IPS-20b (cell line): Measurements from ENCODE around the gene USH1G.

Experiments used
- H3K27ac ChIP-seq: one replicate; pipeline ENCODE4 v1.5.1; 2013; ENCODE audit warnings: low read length
- H3K27me3 ChIP-seq: 2 replicates; pipeline ENCODE4 v1.6.1; 2013; ENCODE audit warnings: mild to moderate bottlenecking, low read length, inconsistent platforms; ENCODE audit not compliant: insufficient read depth
- H3K36me3 ChIP-seq: 2 replicates; pipeline ENCODE4 v1.6.1; 2013; ENCODE audit warnings: low read depth, mild to moderate bottlenecking, inconsistent platforms, low read length, moderate library complexity; ENCODE audit not compliant: insufficient read depth
- H3K4me1 ChIP-seq: 2 replicates; pipeline ENCODE4 v1.6.1; 2013; ENCODE audit warnings: mild to moderate bottlenecking, control low read depth, inconsistent platforms, low read length, moderate library complexity; ENCODE audit not compliant: insufficient read depth
- H3K4me3 ChIP-seq: 2 replicates; pipeline ENCODE4 v1.5.1; 2013; ENCODE audit warnings: mild to moderate bottlenecking, low read length, inconsistent platforms
- H3K9ac ChIP-seq: 2 replicates; pipeline ENCODE4 v1.6.1; 2013; ENCODE audit warnings: low read depth, mild to moderate bottlenecking, inconsistent platforms, low read length, moderate library complexity
- H3K9me3 ChIP-seq: 2 replicates; pipeline ENCODE4 v1.6.1; 2013; ENCODE audit warnings: mild to moderate bottlenecking, low read depth, low read length, inconsistent platforms; ENCODE audit not compliant: insufficient read depth

Gene USH1G

GRCh38 chr17:74962622-74963394 lies 39.8 kb upstream of the USH1G start:
- H3K9ac ChIP-seq = no peak overlapping the region
- H3K27me3 ChIP-seq = peaks cover 26% of the 10 kb centered on the region
- H3K4me3 ChIP-seq = no peak overlapping the region
- no peaks in the 10 kb centered on the region for H3K36me3 ChIP-seq
- H3K4me1 ChIP-seq = no peaks in the 10 kb centered on the region
- no peaks in the 10 kb centered on the region for H3K9me3 ChIP-seq
- H3K27ac ChIP-seq = no peak overlapping the region

GRCh38 chr17:74961657-74962350 lies 38.7 kb upstream of the USH1G start:
- no peak overlapping the region for H3K27ac ChIP-seq
- no peak overlapping the region for H3K4me3 ChIP-seq

GRCh38 chr17:74960570-74961342 lies 37.7 kb upstream of the USH1G start:
- H3K4me3 ChIP-seq = no peak overlapping the region
- no peaks in the 10 kb centered on the region for H3K9me3 ChIP-seq
- no peak overlapping the region for H3K27ac ChIP-seq
- H3K27me3 ChIP-seq = peaks cover 31% of the 10 kb centered on the region
- no peaks in the 10 kb centered on the region for H3K36me3 ChIP-seq
- no peaks in the 10 kb centered on the region for H3K4me1 ChIP-seq
- H3K9ac ChIP-seq = no peak overlapping the region

More at GRCh38 chr17:74961657-74962350, 38.7 kb upstream of the USH1G start:
- peaks cover 27% of the 10 kb centered on the region for H3K27me3 ChIP-seq
- no peaks in the 10 kb centered on the region for H3K4me1 ChIP-seq
- H3K9ac ChIP-seq = no peak overlapping the region
- H3K9me3 ChIP-seq = no peaks in the 10 kb centered on the region
- no peaks in the 10 kb centered on the region for H3K36me3 ChIP-seq

- H3K4me3 ChIP-seq = no peak overlapping the region
- peaks cover 31% of the 10 kb centered on the region for H3K27me3 ChIP-seq
- no peak overlapping the region for H3K9ac ChIP-seq
- no peaks in the 10 kb centered on the region for H3K36me3 ChIP-seq
- no peaks in the 10 kb centered on the region for H3K9me3 ChIP-seq
- H3K27ac ChIP-seq = no peak overlapping the region
- H3K4me1 ChIP-seq = no peaks in the 10 kb centered on the region
Measured at GRCh38 chr17:74959826-74960515, 36.9 kb upstream of the USH1G start.

- H3K36me3 ChIP-seq = no peaks in the 10 kb centered on the region
- no peak overlapping the region for H3K27ac ChIP-seq
- H3K9ac ChIP-seq = no peak overlapping the region
- H3K4me1 ChIP-seq = no peaks in the 10 kb centered on the region
- H3K9me3 ChIP-seq = no peaks in the 10 kb centered on the region
- peaks cover 31% of the 10 kb centered on the region for H3K27me3 ChIP-seq
- H3K4me3 ChIP-seq = no peak overlapping the region
Measured at GRCh38 chr17:74957935-74958740, 35.1 kb upstream of the USH1G start.

- Histone ChIP-seq H3K4me3 (no peak overlapping the region), H3K9me3 (no peaks in the 10 kb centered on the region), H3K27ac (no peak overlapping the region), H3K27me3 (peaks cover 40% of the 10 kb centered on the region), H3K4me1 (no peaks in the 10 kb centered on the region; the same call in 1 of the 2 replicates), H3K9ac (no peak overlapping the region), H3K36me3 (no peaks in the 10 kb centered on the region)
Measured at GRCh38 chr17:74956093-74956492, 33.0 kb upstream of the USH1G start.

- Histone ChIP-seq H3K4me1 (no peaks in the 10 kb centered on the region; the same call in 1 of the 2 replicates), H3K9ac (no peak overlapping the region), H3K27me3 (peaks cover 32% of the 10 kb centered on the region), H3K9me3 (no peaks in the 10 kb centered on the region), H3K4me3 (no peak overlapping the region), H3K36me3 (no peaks in the 10 kb centered on the region), H3K27ac (no peak overlapping the region)
Measured at GRCh38 chr17:74954665-74955421, 31.8 kb upstream of the USH1G start.

GRCh38 chr17:74954115-74954514 lies 31.1 kb upstream of the USH1G start:
- Histone ChIP-seq H3K27me3 (peaks cover 25% of the 10 kb centered on the region), H3K36me3 (no peaks in the 10 kb centered on the region), H3K9me3 (no peaks in the 10 kb centered on the region), H3K4me3 (no peak overlapping the region), H3K27ac (no peak overlapping the region), H3K9ac (no peak overlapping the region), H3K4me1 (no peaks in the 10 kb centered on the region; the same call in 1 of the 2 replicates)

- Histone ChIP-seq H3K36me3 (no peaks in the 10 kb centered on the region), H3K4me3 (no peak overlapping the region), H3K27ac (no peak overlapping the region), H3K9me3 (no peaks in the 10 kb centered on the region), H3K9ac (no peak overlapping the region), H3K27me3 (peaks cover 17% of the 10 kb centered on the region), H3K4me1 (no peaks in the 10 kb centered on the region; the same call in 1 of the 2 replicates)
Measured at GRCh38 chr17:74953134-74953687, 30.2 kb upstream of the USH1G start.
